ENCODE results near the gene C1QL1. TPM values are rescaled to one million over a fixed set of nuclear protein-coding genes. Genes with fewer than 3 reads are reported as not detected.

The C1QL1 gene
- total and polyA plus RNA-seq, 2 donors (not counting 3 experiments of a cell fraction or from before 2014, with no cell fraction given): 0.35 to 0.72 TPM

DNA sequence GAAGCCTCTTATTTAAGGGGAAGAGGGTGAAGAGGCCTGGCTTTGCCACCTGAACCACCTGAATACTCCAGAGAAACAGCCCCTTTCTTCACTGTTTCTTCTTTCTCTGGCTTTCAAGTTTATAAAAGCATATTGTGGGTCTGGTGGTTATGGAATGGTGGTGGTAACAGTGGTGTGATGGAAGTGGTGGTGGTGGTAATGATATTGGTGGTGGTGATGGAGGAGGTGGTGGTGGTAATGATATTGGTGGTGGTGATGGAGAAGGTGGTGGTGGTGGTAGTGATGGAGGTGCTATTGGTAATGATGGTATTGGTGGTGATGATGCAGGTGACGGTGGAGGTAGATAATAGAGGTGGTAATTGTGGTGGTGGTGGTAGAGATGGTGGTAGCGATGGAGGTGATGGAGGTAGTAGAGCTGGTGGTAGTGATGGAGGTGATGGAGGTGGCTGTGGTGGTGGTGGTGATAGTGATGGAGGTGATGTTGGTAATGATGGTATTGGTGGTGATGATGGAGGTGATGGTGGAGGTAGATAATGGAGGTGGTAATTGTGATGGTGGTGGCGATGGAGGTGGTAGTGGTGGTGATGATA is 14.1 kb upstream of the C1QL1 start:
- peaks cover 0 to 9% of the 10 kb centered on the region in 2 experiments for H3K27me3 ChIP-seq (ENCODE audit: control insufficient read depth in 2 of 2, insufficient read depth in 2 of 2, low read length in 2 of 2)
- no peaks in the 10 kb centered on the region for H3K9me3 ChIP-seq (replicated peaks; ENCODE audit: control insufficient read depth, insufficient read depth, low read length)
- no peaks in the 10 kb centered on the region for H4K20me1 ChIP-seq (replicated peaks; ENCODE audit: control insufficient read depth, extremely low read depth, insufficient read depth, low read length)
- no peak overlapping the region for H3K27ac ChIP-seq (ENCODE audit: insufficient read depth, low read depth, low read length)
- H3K4me2 ChIP-seq (ENCODE audit: insufficient read depth, low read length): no peak overlapping the region
- H3K4me1 ChIP-seq (ENCODE audit: control insufficient read depth, extremely low read depth, insufficient read depth, low read length): peaks cover 15% of the 10 kb centered on the region
- H3K4me3 ChIP-seq (replicated peaks in 1 of 3; ENCODE audit: insufficient read depth in 1 of 3, low read depth in 1 of 3, low read length in 3 of 3): no peak overlapping the region
- H3K9ac ChIP-seq (replicated peaks; ENCODE audit: extremely low read depth, insufficient read depth, low read length): no peak overlapping the region
- H3K79me2 ChIP-seq (ENCODE audit: control insufficient read depth, insufficient read depth, low read length): no peaks in the 10 kb centered on the region
- no peak overlapping the region for H2AFZ ChIP-seq (ENCODE audit: low read depth, low read length)
- DNase-seq (ENCODE audit: low read depth, low spot score) (no peak), FAIRE-seq (no peak)
- intact Hi-C loops (cut with micrococcal nuclease) (no loop called here), dilution Hi-C loops (cut with MboI; ENCODE audit: extremely low pct_ligation_motif_present, low sequenced_read_pairs) (no loop called here)
- ChIA-PET POLR2A (no interaction called here), CTCF (interaction anchor here (1.4 to 2.4 kb wide), 2 partner anchors 14 to 62 kb away, joined by 3 to 6 read pairs; partner anchors contain the start of gene C1QL1)
- no peaks in the 10 kb centered on the region for H3K9me1 ChIP-seq (replicated peaks; ENCODE audit: control insufficient read depth, extremely low read depth, insufficient read depth, low read length)
- TF ChIP-seq JUN (IDR thresholded peaks at IDR 0.05; ENCODE audit: borderline replicate concordance, insufficient read depth, insufficient read length, low read depth) (no peak), POLR2A (IDR thresholded peaks at IDR 0.05; ENCODE audit: low read depth, low read length) (no peak), MAX (IDR thresholded peaks at IDR 0.05; ENCODE audit: insufficient read depth, insufficient read length) (no peak), EZH2 (IDR thresholded peaks at IDR 0.05; ENCODE audit: borderline replicate concordance, low read depth, low read length, severe bottlenecking) (no peak), FOS (IDR thresholded peaks at IDR 0.05; ENCODE audit: borderline replicate concordance, insufficient read depth, low read length) (no peak), GATA2 (IDR thresholded peaks at IDR 0.05; ENCODE audit: insufficient read depth, insufficient read length, low read depth, low read length) (no peak), POLR2AphosphoS5 (IDR thresholded peaks at IDR 0.05; ENCODE audit: insufficient read depth, low read depth, low read length) (no peak), MYC (IDR thresholded peaks at IDR 0.05; ENCODE audit: low read depth, low read length) (no peak)
- TF ChIP-seq, protein P1, sequence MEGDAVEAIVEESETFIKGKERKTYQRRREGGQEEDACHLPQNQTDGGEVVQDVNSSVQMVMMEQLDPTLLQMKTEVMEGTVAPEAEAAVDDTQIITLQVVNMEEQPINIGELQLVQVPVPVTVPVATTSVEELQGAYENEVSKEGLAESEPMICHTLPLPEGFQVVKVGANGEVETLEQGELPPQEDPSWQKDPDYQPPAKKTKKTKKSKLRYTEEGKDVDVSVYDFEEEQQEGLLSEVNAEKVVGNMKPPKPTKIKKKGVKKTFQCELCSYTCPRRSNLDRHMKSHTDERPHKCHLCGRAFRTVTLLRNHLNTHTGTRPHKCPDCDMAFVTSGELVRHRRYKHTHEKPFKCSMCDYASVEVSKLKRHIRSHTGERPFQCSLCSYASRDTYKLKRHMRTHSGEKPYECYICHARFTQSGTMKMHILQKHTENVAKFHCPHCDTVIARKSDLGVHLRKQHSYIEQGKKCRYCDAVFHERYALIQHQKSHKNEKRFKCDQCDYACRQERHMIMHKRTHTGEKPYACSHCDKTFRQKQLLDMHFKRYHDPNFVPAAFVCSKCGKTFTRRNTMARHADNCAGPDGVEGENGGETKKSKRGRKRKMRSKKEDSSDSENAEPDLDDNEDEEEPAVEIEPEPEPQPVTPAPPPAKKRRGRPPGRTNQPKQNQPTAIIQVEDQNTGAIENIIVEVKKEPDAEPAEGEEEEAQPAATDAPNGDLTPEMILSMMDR (IDR thresholded peaks at IDR 0.05; ENCODE audit: extremely low read depth in 1 of 2, insufficient read depth in 1 of 2, low read depth in 1 of 2, low read length in 2 of 2): no peak
- BruUV-seq (replicated peaks): no TSS peak
- H3K36me3 ChIP-seq (ENCODE audit: control insufficient read depth in 2 of 2, extremely low read depth in 1 of 2, insufficient read depth in 2 of 2, low read length in 2 of 2): no peaks in the 10 kb centered on the region
